NCI-H146 treated with DMSO at 0.1 percent for 48 hours (cell line): ENCODE results near the gene UVRAG.

Source experiments
- DNase-seq: peaks from one replicate; lab custom pipeline; 2025; ENCODE audit not compliant: unreplicated experiment; lab: John Stamatoyannopoulos, UW

Gene UVRAG

DNA sequence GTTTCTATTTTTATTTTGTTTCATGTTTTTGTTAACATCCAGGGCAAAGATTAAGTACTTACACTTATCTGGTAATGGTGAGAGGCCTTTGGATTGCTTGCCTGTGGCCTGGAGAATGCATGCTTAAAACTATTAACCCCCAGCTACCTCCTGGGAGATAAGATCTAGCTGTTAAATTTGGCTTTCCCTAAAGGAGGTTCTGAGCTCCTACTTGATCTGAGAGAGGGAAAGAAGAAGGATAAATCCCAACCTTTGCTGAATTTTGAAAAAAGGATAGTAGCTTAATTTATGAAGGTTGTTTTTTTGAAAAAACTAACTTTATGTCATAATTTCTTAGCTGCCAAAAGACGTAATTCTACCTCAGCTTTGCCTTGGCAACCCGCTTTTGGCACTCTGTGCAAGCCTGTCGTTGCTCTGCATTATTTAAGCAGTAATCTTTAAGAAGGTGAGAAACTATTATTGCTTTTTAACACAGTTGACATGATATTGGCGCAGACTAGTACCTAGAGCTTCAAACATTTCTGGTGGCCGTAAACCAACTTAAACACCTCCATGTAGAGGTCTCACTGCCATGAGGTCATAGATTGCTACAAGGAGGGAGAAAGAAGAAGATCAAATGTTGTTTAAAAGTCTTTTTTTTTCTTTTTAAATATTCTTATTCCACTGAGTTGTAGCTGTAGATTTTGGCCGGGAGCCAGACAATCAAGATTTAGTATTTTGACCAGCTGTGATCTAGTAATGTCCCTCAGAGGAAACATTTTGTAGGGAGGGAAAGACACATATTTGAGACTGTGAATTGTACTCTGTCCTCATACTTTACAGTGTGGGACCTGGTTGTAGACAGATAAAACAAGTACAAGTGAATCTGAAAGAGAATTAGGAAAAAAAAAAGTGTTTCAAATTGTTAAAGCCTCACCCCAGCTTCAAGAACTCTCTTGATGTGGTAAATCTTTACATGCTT lies 316.9 kb downstream of the UVRAG start:
- DNase-seq = no peak

DNA sequence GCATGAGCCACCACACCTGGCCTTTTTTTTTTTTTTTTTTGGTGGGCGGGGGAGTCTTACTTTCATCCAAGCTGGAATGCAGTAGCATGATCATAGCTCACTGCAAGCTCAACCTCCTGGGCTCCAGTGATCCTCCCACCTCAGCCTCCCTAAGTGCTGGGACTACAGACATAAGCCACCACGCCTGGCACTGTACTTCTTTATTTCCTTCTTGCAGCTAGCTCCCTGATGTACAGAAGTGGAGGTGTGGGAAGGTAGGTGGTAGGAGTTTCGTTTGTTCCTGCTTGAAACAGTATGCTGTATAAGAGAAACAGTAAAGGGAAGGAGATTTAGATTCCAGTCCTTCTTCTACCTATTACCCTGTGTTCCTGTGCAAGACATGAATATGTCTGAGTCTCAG lies 319.2 kb downstream of the UVRAG start:
- no peak for DNase-seq

DNA sequence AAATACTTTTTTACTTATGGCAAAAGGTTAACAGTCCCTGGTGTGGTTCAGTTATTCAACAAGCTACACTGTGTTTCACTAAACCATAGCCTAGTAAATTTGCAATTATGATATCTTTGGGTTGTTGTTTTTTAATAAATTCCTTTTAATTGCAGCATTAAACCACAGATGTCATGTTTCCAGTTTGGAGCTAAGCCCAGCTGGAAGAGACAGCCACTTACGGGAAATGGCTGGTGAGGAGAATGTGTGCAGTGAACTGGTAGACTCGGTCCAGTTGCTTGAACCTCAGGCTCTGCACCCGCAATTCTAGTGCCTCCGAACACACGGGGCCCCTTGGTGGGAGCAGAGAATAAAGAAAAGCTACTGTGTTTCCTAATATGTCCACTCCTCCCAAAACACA lies 320.5 kb downstream of the UVRAG start:
- DNase-seq = no peak

DNA sequence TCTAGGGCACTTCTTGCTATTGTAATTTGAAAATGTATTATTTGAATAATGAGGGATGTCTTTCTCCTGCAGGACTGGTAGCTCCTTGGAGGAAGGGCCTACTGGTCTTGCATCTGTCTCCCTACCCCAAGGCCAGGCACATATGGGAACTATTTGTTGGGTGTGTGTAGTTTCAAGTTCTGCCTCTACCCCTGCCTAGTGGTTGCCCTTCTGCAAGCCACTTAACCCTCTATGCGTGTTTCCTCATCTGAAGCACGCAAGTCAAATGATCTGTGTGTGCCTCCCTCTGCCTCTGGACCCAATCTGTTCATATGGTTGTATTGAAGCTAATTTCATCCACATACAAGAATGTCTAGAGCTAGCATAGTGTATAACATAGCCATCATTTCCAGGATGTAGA lies 324.3 kb downstream of the UVRAG start:
- no peak for DNase-seq

DNA sequence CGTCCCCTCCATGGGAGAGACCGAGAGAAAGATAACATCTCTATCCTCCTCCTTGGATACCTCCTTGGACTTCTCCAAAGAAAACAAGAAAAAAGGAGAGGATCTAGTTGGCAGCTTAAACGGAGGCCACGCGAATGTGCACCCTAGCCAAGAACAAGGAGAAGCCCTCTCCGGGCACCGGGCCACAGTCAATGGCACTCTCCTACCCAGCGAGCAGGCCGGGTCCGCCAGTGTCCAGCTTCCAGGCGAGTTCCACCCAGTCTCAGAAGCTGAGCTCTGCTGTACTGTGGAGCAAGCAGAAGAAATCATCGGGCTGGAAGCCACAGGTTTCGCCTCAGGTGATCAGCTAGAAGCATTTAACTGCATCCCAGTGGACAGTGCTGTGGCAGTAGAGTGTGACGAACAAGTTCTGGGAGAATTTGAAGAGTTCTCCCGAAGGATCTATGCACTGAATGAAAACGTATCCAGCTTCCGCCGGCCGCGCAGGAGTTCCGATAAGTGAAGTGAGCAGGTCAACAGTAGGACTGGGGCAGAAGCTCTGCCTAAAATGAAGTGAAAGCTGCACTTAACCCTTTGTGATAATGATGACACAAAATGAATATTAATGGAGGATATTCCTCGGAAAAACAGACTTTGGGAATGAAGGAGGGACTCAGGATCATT lies 326.0 kb downstream of the UVRAG start:
- no peak for DNase-seq

DNA sequence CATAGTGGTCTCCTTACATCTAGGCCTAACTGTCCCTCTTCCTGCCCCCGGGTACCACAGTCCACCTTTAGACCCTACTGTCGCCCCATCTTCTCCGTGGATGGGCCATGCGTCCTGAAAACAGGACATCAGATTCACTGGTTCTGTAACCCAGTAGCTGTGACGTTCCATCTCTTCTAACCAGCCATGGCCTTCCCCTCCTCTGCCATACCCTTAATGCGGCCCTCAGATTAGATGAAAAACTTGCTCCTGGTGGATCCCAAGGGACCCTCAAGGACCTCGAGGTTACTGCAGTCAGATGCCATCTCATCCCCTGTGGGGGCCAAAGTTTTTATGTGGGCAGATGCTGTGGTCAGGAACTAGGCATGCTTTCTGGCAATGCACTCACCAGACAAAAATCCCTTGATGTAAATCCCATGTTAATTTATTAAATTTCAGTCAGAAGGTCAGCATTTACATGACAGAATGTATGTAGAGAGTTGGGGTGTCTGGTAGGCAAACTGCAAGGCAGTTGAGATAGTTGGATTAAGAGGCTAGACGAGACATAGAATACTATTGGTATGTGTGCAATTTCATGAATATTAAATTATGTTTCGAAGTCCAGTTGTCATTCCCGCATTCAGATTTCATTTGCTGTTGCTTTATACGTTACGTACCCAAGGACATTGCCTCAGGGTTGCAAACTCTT lies 327.0 kb downstream of the UVRAG start:
- DNase-seq = no peak

DNA sequence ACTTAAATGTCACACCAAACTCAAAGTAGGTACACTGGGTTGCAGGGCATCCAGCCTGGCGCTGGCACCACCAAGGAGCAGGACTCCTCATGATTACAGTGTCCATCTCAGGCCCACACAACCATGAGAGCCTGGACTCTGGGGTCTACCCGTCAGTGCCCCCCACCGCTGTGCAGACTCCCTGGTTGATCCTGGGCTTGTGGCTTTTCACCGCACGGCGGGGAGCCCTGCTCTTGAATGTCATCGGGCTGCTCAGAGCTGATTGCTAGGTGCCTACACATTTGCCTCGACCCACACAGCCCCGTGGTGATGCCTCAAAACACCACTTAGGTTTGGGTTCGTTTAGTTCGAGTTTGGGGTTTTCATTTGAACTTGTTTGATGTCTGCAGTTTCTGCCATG lies 328.3 kb downstream of the UVRAG start:
- no peak for DNase-seq

DNA sequence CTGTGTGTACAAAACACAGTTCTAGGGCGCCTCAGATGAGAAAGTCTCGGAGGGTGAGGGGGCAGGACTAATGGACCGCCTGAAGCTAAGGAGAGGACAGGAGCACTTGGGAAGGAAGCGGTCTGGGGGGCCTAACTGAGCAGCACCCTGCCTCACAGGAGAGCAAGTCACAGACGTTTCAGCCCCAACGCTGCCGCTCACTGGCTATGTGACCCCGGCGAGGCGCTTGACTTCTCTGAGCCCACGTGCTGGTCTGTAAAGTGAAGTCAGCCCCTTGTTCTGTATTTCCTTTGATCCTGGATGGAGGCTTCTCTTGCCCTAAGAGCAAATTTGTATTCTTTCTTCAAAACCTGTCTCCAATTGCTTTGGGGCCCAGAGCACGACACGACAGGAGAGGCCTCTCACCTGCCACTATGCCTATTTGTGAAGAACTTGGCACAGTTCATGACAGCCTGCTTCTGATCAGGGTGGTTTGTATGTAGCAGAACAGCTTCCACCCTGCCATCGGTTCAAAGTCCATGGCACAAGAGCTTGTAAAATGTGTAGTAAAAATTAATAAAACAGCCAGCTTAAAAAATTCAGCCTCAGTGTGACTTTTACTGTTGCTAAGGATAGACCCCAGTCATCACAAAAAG lies 332.2 kb downstream of the UVRAG start:
- DNase-seq = no peak

DNA sequence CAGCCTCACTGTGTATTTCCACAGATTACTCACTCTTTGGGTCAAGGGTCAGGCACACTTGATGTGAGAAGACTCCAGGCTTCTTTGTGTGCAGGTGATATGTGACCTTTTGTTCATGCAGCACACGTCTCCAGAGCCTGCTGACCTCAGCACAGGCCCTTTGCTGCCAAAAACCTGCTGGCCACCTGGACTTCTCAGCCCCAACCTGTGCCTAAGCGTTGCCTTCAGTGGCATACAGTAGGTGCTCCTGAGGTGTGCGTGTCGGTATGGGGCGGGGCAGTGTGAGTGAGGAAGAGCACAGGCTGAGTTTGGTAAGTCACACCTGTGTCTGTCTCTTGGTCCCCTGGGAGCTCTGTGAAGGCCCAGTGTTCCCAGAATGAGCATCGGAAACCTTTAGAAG lies 333.2 kb downstream of the UVRAG start:
- DNase-seq = no peak

DNA sequence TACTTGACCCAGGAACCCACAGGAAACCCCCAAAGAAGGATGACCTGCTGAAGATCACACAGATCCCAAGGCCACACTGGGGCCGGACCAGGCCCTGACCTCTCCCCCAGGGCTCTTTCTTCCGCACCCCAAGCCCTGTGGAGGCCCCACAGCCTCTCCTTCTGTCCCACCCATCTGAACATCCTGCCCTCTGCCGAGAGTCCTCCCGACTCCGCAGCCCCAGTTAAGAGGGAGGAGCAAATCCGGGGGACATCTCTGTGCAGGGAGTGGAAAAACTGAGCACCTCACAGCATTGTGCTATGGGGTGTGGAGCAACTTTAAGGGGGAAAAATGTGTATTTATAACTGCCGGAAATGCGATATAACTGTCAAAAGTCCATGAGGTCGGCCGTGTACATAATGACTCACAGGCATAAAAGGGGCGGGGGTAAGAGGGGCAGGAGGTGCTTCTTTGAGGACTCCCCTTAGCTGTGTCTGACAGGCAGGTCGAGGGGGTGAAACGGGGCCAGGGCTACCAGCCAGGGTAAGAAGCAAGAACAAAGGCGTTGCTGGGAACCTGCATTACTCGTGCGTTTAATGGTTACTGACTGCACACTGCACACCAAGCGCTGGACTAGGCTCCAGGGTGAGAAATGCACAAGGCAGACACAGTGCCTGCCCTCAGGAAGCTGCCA lies 334.1 kb downstream of the UVRAG start:
- DNase-seq = no peak

DNA sequence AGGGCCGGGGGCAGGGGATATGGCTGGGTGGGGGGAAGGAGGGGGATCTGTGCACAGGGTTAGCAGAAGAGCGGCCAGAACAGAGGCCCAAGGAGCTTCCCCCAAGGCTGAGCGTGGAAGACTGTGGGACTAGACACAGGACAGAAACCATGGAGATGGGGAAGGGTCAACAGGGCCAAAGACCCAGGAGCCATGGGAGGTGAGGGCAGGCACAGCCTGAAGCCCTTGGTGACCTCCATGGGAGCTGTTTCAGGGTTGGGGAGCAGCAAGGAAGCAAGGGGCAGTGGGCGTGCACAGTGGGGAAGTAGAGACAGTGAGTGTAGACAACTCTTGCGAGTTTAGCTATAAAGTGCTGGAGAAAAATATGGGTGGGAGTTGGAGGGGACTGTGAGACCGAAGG lies 334.7 kb downstream of the UVRAG start:
- DNase-seq = no peak

DNA sequence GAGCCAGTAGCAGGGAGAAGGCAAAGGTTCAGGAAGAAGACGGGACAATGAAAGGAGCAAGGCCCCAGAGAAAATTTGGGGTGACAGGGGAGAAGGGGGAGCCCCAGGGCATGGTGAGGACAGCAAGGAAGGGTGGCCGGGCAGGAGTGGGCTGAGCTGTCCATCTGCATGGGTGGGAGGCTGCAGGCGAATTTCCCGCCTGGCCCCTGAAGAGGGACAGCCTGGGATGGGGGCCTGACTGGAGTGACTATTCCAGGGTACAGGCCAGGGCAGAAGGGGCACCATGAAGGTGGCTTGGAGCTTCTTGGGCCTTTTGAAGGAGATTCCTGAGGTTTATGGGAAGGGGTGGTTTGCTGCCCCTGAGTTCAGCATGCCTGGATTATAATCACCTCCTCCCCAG lies 335.1 kb downstream of the UVRAG start:
- no peak for DNase-seq

DNA sequence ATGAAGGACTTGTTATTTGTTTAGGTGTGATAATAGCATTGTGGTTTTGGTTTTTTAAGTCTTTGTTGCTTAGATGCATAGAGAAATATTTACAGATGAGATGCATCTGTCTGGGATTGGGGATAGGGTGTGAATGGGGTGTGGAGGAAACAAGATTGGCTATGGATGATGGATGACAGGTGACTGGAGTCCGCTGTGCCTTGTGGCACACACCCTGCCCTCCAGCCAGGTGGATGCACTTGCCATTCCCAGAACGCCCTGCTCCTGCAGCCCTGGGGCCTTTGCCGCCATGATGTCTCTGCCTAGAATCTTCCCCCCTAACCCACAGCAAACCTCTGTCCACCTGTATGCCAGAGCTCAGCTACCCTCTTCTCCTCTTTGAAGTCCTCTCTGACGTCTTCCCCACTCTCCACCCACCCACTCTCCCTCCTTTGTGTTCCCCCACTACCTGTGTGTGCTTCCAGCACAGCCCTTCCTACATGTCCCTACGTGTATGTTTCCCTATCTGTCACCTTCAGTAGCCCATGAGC lies 336.6 kb downstream of the UVRAG start:
- peak; percentile 82 for DNase-seq

DNA sequence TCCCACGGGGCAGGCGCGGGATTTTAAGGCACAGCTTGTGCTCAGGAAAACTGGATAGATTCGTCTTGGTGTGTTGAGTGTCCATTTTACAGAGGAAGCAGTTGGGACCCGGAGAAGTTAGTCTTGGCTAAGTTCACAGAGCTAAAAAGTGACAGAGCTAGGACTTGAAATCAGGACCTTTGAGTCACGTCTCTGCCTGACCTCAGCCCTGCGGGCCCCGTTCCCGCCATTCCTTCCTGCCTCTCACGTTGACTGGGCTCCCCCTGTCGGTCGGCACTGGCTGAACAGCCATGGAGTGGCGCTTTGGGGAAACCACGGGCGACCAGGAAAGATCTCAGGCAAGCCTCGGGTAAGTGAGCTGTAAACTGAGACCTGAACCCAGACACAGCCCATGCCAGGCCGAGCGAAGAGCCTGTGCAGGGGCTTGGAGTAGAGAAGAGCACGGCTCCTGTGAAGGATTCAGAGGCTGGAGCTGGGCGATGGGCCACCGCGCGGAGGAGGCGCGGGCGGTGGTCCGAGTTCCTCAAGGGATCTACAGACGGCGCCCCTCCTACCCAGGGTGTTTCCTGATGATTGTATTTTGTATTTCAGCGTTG lies 337.2 kb downstream of the UVRAG start:
- DNase-seq = peak; percentile 22

DNA sequence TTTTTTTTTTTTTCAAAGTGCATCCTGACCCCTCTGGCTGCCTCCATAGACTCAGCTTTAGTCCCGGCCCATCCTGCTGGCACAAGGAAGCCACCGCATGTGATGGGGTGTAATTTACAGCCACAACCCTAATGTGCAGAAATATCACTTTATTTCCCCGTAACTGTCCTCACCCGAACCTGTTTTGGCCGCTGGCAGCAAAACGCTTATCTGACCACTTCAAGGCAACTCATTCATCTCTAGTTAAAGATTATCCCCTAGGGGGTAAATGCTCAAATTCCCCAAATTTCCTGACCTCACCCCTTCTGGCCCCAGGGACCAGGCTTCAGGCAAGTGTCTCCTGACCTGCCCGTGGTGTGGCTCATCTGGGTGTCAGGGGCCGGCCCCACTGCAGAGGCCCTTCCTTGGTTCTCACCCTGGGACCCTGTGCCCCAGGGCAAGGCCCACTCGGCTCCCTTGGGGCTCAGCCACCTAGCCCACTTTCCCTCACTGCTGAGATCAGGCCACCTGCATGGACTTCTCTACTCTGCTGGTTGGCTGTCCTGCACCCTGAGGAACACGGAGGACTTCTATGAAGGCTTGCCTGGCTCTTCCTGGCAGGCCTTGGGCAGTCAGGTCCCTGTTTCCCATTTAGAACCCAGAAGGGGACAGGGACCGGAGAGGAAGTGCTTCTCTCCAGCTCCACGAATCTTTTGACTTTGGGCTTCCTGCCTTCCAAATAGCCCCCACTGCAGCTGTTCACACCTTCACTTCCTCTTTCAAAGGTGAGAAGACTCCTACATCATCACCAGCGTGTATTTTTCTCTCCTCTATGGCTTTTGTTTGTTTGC lies 337.9 kb downstream of the UVRAG start:
- DNase-seq = no peak

DNA sequence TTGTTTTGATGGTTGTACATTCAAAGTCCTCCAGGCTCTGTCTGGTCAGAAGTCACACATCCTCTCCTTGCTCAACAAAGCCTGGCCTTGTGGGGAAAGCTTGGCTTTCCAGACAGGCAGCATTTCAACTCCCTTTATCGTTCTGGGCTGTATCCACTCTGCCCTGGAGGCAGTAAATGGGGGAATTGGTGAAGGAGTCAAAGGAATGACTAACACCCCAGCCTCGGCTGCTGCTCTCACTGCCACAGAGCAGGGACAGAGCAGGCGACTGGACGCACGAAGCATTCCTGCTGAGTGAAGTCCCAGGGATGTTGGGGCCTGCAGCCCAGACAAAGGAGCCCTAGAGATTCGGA lies 338.5 kb downstream of the UVRAG start:
- DNase-seq = no peak

DNA sequence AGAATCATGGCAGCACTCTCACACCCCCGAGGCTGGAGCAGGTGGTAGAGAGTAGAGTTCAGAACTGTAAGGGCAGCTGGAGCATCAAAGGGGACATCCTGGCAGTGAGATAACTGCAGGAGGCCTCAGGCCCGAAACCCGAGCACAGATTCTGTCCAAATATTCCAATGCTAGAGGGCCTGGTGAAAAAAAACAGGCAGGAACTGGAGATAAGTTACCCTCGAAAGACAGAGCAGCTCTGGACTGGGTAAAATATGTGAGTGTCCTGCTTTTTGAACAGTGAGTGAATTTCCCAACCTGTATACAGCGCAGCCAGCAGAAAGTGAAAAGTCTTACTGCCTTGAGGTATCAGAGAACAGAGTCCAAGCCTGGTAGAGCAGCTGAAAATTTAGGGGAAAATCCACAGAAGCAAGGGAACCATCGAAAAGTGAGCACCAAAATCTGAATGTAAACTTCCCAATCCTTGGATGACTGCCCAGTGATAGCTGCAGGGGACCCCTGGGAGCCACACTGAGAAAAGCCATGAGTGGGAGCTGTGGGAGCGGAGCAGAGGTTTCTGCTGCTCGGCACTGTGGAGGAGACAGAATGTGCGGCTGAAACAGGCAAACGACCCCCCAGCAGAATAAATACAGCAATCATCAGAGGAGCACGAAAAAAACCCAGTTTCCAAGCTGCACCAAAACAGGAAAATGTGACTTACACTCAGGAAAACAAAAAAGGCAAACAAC lies 340.7 kb downstream of the UVRAG start:
- no peak for DNase-seq

DNA sequence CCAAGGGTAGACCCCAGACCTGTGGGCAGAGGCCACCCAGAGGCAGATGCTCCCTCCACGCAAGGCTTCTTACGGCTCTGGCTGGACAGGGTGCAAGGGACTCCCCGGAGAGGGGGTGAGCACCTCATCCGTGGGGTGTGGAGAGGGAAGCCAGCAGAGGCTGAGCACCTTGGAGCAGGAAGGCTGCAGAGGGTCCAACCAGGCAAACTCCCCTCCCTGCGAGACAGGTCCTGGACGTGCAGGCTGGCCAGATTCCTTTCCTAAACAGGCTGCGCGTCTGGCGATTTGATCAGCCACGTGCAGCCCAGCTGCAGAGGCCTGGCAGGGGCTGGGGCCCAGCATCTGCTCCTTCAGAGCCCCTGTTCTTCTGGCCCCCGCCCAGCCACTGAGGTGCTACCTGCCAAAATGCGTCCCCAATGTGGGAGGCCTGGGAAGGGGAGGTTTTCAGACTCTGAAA lies 342.0 kb downstream of the UVRAG start:
- no peak for DNase-seq

DNA sequence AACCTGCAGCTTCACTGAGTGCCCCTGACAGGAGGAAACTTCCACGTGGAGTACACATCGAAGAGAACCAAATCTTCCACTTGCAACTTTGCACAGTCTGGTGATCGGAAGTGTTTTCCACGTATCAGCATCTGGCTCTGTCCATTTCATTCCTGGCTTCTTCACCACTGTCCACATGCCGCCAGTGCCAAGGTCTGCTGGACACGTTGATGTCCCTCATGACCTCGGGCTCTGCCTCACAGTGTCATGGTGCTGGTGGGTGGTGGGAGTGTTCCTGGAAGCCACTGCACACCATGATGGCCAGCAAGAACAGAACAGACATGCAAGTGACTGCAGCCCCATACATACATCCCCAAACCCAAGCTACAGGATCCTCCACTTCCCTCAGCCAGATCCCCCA lies 342.9 kb downstream of the UVRAG start:
- DNase-seq = no peak
